ENCODE results near the gene STXBP6.

GRCh38 chr14:24920265-24921075 lies 129.5 kb downstream of the STXBP6 start:
- TF ChIP-seq TAF1 (IDR thresholded peaks at IDR 0.05; ENCODE audit: borderline replicate concordance, insufficient read depth, low read length) (no peak), POLR2AphosphoS5 (IDR thresholded peaks at IDR 0.05; ENCODE audit: low read depth, low read length) (no peak), SIN3A (IDR thresholded peaks at IDR 0.05; ENCODE audit: borderline replicate concordance, insufficient read depth, low read length) (no peak), REST (IDR thresholded peaks at IDR 0.05; ENCODE audit: insufficient read depth in 1 of 2, low read depth in 2 of 2, low read length in 2 of 2) (no peak)
